Measurements from ENCODE around the gene TRIM8. TPM values are rescaled to one million over a fixed set of nuclear protein-coding genes. Genes with fewer than 3 reads are reported as not detected.

The TRIM8 gene
- total RNA-seq (2022; extraction: Qiagen RNA extraction; ENCODE audit: low read depth) = 39.0 to 48.6 TPM (median 46.8 TPM) in 5 replicates

GRCh38 chr10:102644066-102644645 is at the start of gene TRIM8:
Gene TRIM8 (plus strand): TSS chr10:102644479. CDS start chr10:102644618, 139 bp downstream.

Other genes with a start within 250 kb of the TRIM8 start
- gene NFKB2, start 248.8 kb upstream of the TRIM8 start, total RNA-seq (2022; extraction: Qiagen RNA extraction; ENCODE audit: low read depth) = 77.0 to 127 TPM (median 98.1 TPM) in 5 replicates
- 0.24 to 0.91 TPM (median 0.30 TPM) in 5 replicates for gene PSD, start 225.7 kb upstream of the TRIM8 start, total RNA-seq (2022; extraction: Qiagen RNA extraction; ENCODE audit: low read depth)
- 6.5 to 11.3 TPM (median 8.2 TPM) in 5 replicates for gene FBXL15, start 223.6 kb upstream of the TRIM8 start, total RNA-seq (2022; extraction: Qiagen RNA extraction; ENCODE audit: low read depth)
- 62.5 to 70.8 TPM (median 63.1 TPM) in 5 replicates for gene CUEDC2, start 211.9 kb upstream of the TRIM8 start, total RNA-seq (2022; extraction: Qiagen RNA extraction; ENCODE audit: low read depth)
- 0.08 to 0.34 TPM (median 0.11 TPM) in 5 replicates for gene C10orf95, start 192.9 kb upstream of the TRIM8 start, total RNA-seq (2022; extraction: Qiagen RNA extraction; ENCODE audit: low read depth)
- gene ACTR1A, start 141.8 kb upstream of the TRIM8 start, total RNA-seq (2022; extraction: Qiagen RNA extraction; ENCODE audit: low read depth) = 84.0 to 96.4 TPM (median 93.6 TPM) in 5 replicates
- 6.4 to 8.4 TPM (median 7.3 TPM) in 5 replicates for gene SUFU, start 140.5 kb upstream of the TRIM8 start, total RNA-seq (2022; extraction: Qiagen RNA extraction; ENCODE audit: low read depth)
- 14.4 to 14.9 TPM (median 14.8 TPM) in 5 replicates for gene ARL3, start 69.9 kb downstream of the TRIM8 start, total RNA-seq (2022; extraction: Qiagen RNA extraction; ENCODE audit: low read depth)
- gene SFXN2, start 70.2 kb downstream of the TRIM8 start, total RNA-seq (2022; extraction: Qiagen RNA extraction; ENCODE audit: low read depth) = 2.7 to 4.1 TPM (median 3.6 TPM) in 5 replicates
- gene WBP1L, start 99.5 kb downstream of the TRIM8 start, total RNA-seq (2022; extraction: Qiagen RNA extraction; ENCODE audit: low read depth) = 23.5 to 29.3 TPM (median 26.6 TPM) in 5 replicates
- gene CYP17A1, start 192.9 kb downstream of the TRIM8 start, total RNA-seq (2022; extraction: Qiagen RNA extraction; ENCODE audit: low read depth) = not detected in 5 replicates
- gene BORCS7, start 209.8 kb downstream of the TRIM8 start, total RNA-seq (2022; extraction: Qiagen RNA extraction; ENCODE audit: low read depth) = 23.3 to 31.9 TPM (median 25.2 TPM) in 5 replicates
- gene AS3MT, start 225.0 kb downstream of the TRIM8 start, total RNA-seq (2022; extraction: Qiagen RNA extraction; ENCODE audit: low read depth) = 3.3 to 4.7 TPM (median 4.0 TPM) in 5 replicates